Right forelimb (tissue), 1 donor: Measurements from ENCODE around the gene NPIPA2.
"Not testable (repeated sequence)": the region's sequence is repeated elsewhere in the genome, so short reads cannot be mapped to it uniquely, and the experiment has no call there.

ENCODE experiments used
- DNase-seq: peaks from one replicate; pipeline ENCODE4 v3.0.0-alpha.2; 2018

Gene NPIPA2

GRCh38 chr16:14742273-14743128 is at the start of gene NPIPA2:
NPIPA2 (plus strand) TSS chr16:14742533; CDS start chr16:14748066, 5,533 bp downstream.
- DNase-seq = not testable (repeated sequence)

GRCh38 chr16:14694129-14694528 is 48.2 kb upstream of the NPIPA2 start, which contains the start of gene PLA2G10:
PLA2G10 (minus strand) TSS chr16:14694308; CDS start chr16:14694229, 79 bp downstream.
- DNase-seq = not testable (repeated sequence)

- DNase-seq = not testable (repeated sequence)
These were observed 40.5 kb upstream of the NPIPA2 start for GRCh38 chr16:14701859-14702258.

GRCh38 chr16:14702672-14703071 is 39.7 kb upstream of the NPIPA2 start:
- DNase-seq = not testable (repeated sequence)

- DNase-seq = not testable (repeated sequence)
These were observed 38.9 kb upstream of the NPIPA2 start, which contains the start of gene NPIPA3 for GRCh38 chr16:14703156-14704011. NPIPA3 (plus strand) TSS chr16:14703411; CDS start chr16:14708944, 5,533 bp downstream.

GRCh38 chr16:14733233-14733632 is 9.1 kb upstream of the NPIPA2 start:
- DNase-seq = not testable (repeated sequence)

- DNase-seq = not testable (repeated sequence)
These were observed 1.4 kb upstream of the NPIPA2 start for GRCh38 chr16:14740832-14741385.

- not testable (repeated sequence) for DNase-seq
These were observed 539 bp upstream of the NPIPA2 start for GRCh38 chr16:14741794-14742193.

GRCh38 chr16:14773654-14774053 is 31.3 kb downstream of the NPIPA2 start:
- DNase-seq = not testable (repeated sequence)

GRCh38 chr16:14775624-14776023 is 33.3 kb downstream of the NPIPA2 start:
- not testable (repeated sequence) for DNase-seq

- not testable (repeated sequence) for DNase-seq
These were observed 34.4 kb downstream of the NPIPA2 start for GRCh38 chr16:14776763-14777162.

GRCh38 chr16:14779368-14779877 is 37.1 kb downstream of the NPIPA2 start:
- DNase-seq = not testable (repeated sequence)

- DNase-seq = not testable (repeated sequence)
These were observed 43.8 kb downstream of the NPIPA2 start for GRCh38 chr16:14786180-14786579.

- not testable (repeated sequence) for DNase-seq
These were observed 47.2 kb downstream of the NPIPA2 start for GRCh38 chr16:14789577-14789976.

- not testable (repeated sequence) for DNase-seq
These were observed 48.1 kb downstream of the NPIPA2 start for GRCh38 chr16:14790320-14790956.

- not testable (repeated sequence) for DNase-seq
These were observed 50.6 kb downstream of the NPIPA2 start for GRCh38 chr16:14792914-14793313.

GRCh38 chr16:14797558-14797957 is 55.2 kb downstream of the NPIPA2 start:
- DNase-seq = not testable (repeated sequence)

- not testable (repeated sequence) for DNase-seq
These were observed 61.2 kb downstream of the NPIPA2 start for GRCh38 chr16:14803577-14803976.

- DNase-seq = not testable (repeated sequence)
These were observed 64.9 kb downstream of the NPIPA2 start for GRCh38 chr16:14807184-14807678.

GRCh38 chr16:14813890-14814289 is 71.6 kb downstream of the NPIPA2 start:
- not testable (repeated sequence) for DNase-seq
